Left forelimb (tissue), 1 donor: ENCODE results near the gene TCP1.
"Not testable (repeated sequence)": the region's sequence is repeated elsewhere in the genome, so short reads cannot be mapped to it uniquely, and the experiment has no call there.

Experiments
- DNase-seq: peaks from one replicate; pipeline ENCODE4 v3.0.0-alpha.2; 2018; ENCODE audit warnings: low spot score

Gene TCP1

GRCh38 chr6:159739341-159739740, 50.1 kb downstream of the TCP1 start:
- no peak for DNase-seq

DNA sequence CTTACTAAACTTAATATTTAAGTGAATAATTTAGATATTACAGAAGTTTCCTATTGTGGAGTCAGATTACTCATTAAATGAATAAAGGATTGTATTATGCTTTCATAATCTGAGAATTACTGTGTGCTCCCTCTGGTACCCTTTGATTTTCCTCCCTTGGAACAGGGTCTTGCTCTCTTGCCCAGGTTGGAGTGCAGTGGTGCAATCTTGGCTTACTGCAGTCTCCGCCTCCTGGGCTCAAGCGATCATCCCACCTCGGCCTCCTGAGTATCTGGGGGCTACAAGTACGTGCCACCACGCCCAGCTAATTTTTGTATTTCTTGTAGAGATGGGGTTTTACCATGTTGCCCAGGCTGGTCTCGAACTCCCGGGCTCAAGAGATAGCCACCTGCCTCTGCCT, 52.5 kb downstream of the TCP1 start:
- DNase-seq: no peak

- not testable (repeated sequence) for DNase-seq
Observed at GRCh38 chr6:159733395-159733794, 56.0 kb downstream of the TCP1 start.

- not testable (repeated sequence) for DNase-seq
Observed at GRCh38 chr6:159732550-159732949, 56.9 kb downstream of the TCP1 start.

- no peak for DNase-seq
Observed at GRCh38 chr6:159730332-159730676, 59.1 kb downstream of the TCP1 start.

GRCh38 chr6:159729598-159730331, 59.6 kb downstream of the TCP1 start:
- DNase-seq: no peak

GRCh38 chr6:159728531-159728964, 60.9 kb downstream of the TCP1 start:
- no peak for DNase-seq
